ENCODE measurements around the gene TBC1D21.
A peak's percentile ranks its signal among the peaks of the same experiment; 100 is the strongest.

Gene TBC1D21

DNA sequence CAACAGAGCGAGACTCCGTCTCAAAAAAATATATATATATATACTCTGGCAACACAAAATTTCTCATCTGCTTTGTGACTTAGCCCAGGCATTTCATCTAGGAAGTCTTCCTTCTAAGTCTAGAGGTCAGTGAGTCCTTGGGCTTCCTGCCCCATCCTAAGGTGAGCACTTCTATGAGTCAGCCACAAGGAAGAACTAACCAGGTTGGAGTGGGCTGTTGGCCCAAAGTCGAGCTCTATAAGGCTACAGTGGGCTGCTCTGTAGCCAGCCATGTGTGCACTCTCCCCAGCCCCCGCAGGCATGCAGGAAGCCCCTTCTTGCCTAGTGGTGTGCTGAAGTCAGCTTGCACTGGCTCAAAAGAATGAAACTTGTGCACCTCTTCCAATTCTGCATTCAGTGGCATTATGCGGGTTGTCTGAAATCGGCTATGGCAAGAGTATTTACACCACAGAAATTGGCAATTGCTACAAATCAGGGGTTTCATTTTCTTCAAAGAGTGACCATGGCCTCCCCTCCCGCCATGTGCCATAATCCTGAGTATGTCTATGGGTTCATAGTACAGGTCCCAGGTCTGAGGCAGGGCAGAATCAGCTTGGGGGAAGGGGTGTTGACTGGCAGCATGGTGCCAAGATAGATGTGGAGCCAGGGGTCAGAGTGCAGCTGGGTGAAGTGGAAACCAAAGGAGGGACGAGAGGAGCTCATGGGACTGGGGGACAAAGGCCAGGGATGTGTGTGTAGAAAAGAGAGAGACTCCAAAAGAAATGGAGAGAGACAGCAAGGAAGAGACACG lies 30.9 kb downstream of the TBC1D21 start:
- peaks cover 18% of the 10 kb centered on the region for H3K4me1 ChIP-seq (ENCODE audit: control insufficient read depth, insufficient read depth, low read length)
- H3K27me3 ChIP-seq (replicated peaks; ENCODE audit: control insufficient read depth, insufficient read depth, low read length): no peaks in the 10 kb centered on the region
- no peaks in the 10 kb centered on the region for H3K36me3 ChIP-seq (ENCODE audit: control insufficient read depth, insufficient read depth, low read length, severe bottlenecking)
- H3K4me3 ChIP-seq (ENCODE audit: low read length): no peak overlapping the region
- no peak for DNase-seq (ENCODE audit: low read depth)
- H3K9ac ChIP-seq (ENCODE audit: low read length): no peak overlapping the region
- no peaks in the 10 kb centered on the region for H3K9me3 ChIP-seq (ENCODE audit: control insufficient read depth, low read length)

DNA sequence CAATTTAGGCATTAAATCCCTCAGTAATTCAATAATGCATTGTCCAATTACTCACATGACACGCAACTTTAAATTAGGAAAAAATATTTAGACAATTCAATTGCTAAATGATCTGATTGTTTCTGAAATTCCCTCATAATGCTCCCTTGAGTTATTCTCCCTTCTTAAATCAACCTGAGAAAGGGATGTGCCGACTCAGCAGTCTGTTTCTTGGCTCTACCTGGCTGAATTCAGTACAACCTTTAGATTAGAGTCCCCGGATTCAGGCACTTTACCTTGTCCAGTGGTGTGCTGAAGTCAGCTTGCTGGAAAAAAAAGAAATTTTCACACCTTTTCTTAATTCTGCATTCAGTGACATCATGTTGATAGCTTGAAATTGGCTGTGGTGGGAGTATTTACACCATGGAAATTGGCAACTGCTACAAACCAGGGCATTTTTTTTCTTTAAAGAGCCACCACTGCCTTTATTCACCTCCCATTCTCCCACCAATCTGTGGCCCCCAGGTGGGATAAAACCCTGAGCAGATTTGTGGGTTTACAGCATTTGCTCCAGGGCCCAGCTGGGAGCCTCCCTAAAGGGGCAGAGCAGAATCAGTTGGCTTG lies 32.0 kb downstream of the TBC1D21 start:
- no peak overlapping the region for H3K4me3 ChIP-seq (ENCODE audit: low read length)
- no peak overlapping the region for H3K9ac ChIP-seq (ENCODE audit: low read length)
- H3K36me3 ChIP-seq (ENCODE audit: control insufficient read depth, insufficient read depth, low read length, severe bottlenecking): no peaks in the 10 kb centered on the region
- DNase-seq (ENCODE audit: low read depth): no peak
- peaks cover 7% of the 10 kb centered on the region for H3K4me1 ChIP-seq (ENCODE audit: control insufficient read depth, insufficient read depth, low read length)
- H3K9me3 ChIP-seq (ENCODE audit: control insufficient read depth, low read length): no peaks in the 10 kb centered on the region
- H3K27me3 ChIP-seq (replicated peaks; ENCODE audit: control insufficient read depth, insufficient read depth, low read length): no peaks in the 10 kb centered on the region

DNA sequence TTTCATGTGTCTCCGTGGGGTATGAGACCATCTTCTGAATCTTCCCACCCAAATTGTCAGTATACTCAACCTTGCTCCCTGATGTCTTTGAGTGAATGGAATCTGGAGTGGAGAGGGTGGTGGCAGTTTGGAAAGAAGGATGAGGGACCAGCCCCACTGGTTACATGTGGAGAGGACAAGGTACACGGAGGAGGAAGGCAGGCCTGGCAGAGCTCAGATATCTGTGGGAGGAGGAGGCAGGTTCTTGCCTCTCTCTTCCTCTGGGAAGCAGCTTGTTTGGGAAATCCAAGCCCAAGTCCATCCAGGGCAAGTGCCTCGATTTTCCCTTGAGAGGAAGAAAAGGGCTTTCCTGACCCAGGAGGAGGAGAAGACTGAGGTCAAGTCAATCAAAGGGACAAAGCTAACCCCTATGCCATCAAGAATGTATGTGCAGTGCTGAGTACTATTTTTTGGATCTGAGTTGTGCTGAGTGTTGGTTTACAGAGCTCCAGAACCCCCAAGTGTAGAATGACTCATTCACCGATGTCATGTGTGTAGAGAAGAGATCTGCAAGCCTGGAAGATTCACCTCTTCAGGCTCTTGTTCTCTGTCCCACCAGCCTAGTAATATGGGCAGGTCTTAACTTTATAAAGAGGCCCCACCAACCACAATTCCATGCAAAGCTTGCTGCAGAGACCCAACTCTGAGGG lies 33.1 kb downstream of the TBC1D21 start:
- H3K27me3 ChIP-seq (replicated peaks; ENCODE audit: control insufficient read depth, insufficient read depth, low read length): no peaks in the 10 kb centered on the region
- H3K4me1 ChIP-seq (ENCODE audit: control insufficient read depth, insufficient read depth, low read length): peaks cover 7% of the 10 kb centered on the region
- H3K4me3 ChIP-seq (ENCODE audit: low read length): no peak overlapping the region
- H3K9me3 ChIP-seq (ENCODE audit: control insufficient read depth, low read length): no peaks in the 10 kb centered on the region
- H3K36me3 ChIP-seq (ENCODE audit: control insufficient read depth, insufficient read depth, low read length, severe bottlenecking): no peaks in the 10 kb centered on the region
- no peak overlapping the region for H3K9ac ChIP-seq (ENCODE audit: low read length)
- DNase-seq (ENCODE audit: low read depth): peak; percentile 25

DNA sequence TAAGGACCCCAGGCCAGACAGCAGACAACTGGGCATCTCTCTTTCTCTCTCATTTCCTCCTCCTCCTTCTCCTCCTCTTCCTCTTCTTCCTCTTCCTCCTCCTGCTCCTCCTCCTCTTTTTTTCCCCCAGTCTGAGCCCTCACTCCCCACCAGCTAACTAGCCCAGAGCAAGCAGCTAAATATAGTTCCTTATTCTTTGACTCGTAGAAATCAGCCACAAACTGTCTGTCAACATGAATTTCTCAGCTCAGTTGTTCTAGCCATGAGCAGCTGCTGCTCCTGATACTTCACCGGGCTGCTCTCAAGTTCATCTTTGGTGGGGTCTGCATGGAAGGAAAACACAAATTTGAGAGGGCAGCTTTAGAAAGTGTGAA lies 33.7 kb downstream of the TBC1D21 start:
- DNase-seq (ENCODE audit: low read depth): no peak
- no peak overlapping the region for H3K9ac ChIP-seq (ENCODE audit: low read length)
- H3K27me3 ChIP-seq (replicated peaks; ENCODE audit: control insufficient read depth, insufficient read depth, low read length): no peaks in the 10 kb centered on the region
- H3K4me3 ChIP-seq (ENCODE audit: low read length): no peak overlapping the region
- H3K4me1 ChIP-seq (ENCODE audit: control insufficient read depth, insufficient read depth, low read length): peaks cover 7% of the 10 kb centered on the region
- H3K9me3 ChIP-seq (ENCODE audit: control insufficient read depth, low read length): no peaks in the 10 kb centered on the region
- H3K36me3 ChIP-seq (ENCODE audit: control insufficient read depth, insufficient read depth, low read length, severe bottlenecking): no peaks in the 10 kb centered on the region

DNA sequence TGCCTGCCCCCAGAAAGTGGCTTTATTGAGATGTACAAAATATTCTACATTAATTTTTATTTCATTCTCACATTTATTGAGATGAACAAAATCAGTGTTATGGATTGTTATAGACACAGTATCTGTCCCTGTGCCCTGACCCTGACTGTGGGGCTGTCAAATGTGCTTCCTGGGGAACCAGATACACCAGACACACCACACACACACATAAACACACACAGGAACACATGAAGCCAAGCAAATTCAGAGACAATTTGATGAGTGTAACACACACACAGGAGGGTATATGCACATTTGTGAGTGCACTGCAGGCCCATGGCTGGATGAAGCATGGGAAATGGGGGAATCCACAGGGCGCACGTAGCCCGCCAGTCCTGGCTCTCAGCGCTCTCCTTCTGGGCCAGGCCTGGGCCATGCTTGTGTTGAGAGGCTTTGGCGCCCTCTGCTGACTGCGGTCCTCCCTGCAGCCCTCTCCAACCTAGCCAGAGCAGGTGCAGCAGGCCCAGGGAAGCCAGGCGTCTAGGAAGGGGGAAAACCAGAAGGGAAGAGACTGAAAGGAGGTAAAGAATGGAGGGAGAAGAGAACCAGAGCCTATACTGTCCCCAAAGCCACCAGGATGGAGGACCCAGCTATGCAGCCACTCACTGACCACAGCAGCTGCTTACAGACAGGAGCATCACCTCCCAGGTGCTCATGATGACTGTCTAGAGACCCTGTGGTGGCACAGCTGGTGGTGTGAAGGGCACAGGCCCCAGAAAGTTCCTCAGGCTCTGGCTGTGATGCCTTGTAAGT lies 34.9 kb downstream of the TBC1D21 start:
- Histone ChIP-seq H3K9me3 (ENCODE audit: control insufficient read depth, low read length) (no peaks in the 10 kb centered on the region), H3K4me1 (ENCODE audit: control insufficient read depth, insufficient read depth, low read length) (peaks cover 7% of the 10 kb centered on the region), H3K36me3 (ENCODE audit: control insufficient read depth, insufficient read depth, low read length, severe bottlenecking) (no peaks in the 10 kb centered on the region), H3K4me3 (ENCODE audit: low read length) (no peak overlapping the region), H3K27me3 (replicated peaks; ENCODE audit: control insufficient read depth, insufficient read depth, low read length) (no peaks in the 10 kb centered on the region), H3K9ac (ENCODE audit: low read length) (no peak overlapping the region)
- peak; percentile 86 for DNase-seq (ENCODE audit: low read depth)

DNA sequence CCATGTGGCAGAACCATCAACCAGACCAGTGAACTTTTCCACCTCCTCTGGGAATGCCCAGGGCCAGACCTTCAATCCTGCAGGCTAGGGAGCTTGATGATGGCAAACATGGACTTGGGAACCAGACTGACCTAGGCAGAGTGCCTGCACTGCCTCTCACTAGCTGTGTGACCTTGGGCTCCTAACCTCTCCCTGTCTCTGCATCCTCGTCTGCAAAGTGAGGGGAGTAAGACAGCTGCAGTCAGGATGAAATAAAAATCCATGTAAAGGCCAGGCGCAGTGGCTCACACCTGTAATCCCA lies 35.4 kb downstream of the TBC1D21 start:
- Histone ChIP-seq H3K9me3 (ENCODE audit: control insufficient read depth, low read length) (no peaks in the 10 kb centered on the region), H3K9ac (ENCODE audit: low read length) (no peak overlapping the region), H3K27me3 (replicated peaks; ENCODE audit: control insufficient read depth, insufficient read depth, low read length) (no peaks in the 10 kb centered on the region), H3K4me3 (ENCODE audit: low read length) (no peak overlapping the region), H3K4me1 (ENCODE audit: control insufficient read depth, insufficient read depth, low read length) (peaks cover 11% of the 10 kb centered on the region), H3K36me3 (ENCODE audit: control insufficient read depth, insufficient read depth, low read length, severe bottlenecking) (no peaks in the 10 kb centered on the region)
- no peak for DNase-seq (ENCODE audit: low read depth)

DNA sequence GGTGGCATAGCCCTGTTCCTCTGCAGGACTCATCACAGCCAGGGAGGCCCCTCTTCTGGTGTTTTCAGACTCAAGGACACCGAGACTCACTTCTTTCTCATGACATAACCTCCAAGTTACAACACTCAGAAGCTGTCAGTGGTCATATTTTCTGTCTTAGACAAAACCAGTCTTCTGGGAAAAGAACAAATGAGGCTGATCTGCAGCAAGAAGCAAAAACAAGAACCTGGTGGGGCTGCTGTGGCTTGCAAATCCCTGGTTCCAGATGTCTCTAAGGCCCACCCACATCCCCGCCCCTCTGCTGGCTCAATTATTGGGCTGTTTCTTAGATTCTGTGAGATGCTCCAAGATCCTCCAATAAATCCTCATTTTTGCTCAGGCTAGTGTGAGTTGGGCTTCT lies 36.3 kb downstream of the TBC1D21 start:
- H3K4me3 ChIP-seq (ENCODE audit: low read length): no peak overlapping the region
- no peak for DNase-seq (ENCODE audit: low read depth)
- H3K4me1 ChIP-seq (ENCODE audit: control insufficient read depth, insufficient read depth, low read length): peaks cover 11% of the 10 kb centered on the region
- H3K9ac ChIP-seq (ENCODE audit: low read length): no peak overlapping the region
- H3K9me3 ChIP-seq (ENCODE audit: control insufficient read depth, low read length): no peaks in the 10 kb centered on the region
- H3K27me3 ChIP-seq (replicated peaks; ENCODE audit: control insufficient read depth, insufficient read depth, low read length): no peaks in the 10 kb centered on the region
- H3K36me3 ChIP-seq (ENCODE audit: control insufficient read depth, insufficient read depth, low read length, severe bottlenecking): no peaks in the 10 kb centered on the region

DNA sequence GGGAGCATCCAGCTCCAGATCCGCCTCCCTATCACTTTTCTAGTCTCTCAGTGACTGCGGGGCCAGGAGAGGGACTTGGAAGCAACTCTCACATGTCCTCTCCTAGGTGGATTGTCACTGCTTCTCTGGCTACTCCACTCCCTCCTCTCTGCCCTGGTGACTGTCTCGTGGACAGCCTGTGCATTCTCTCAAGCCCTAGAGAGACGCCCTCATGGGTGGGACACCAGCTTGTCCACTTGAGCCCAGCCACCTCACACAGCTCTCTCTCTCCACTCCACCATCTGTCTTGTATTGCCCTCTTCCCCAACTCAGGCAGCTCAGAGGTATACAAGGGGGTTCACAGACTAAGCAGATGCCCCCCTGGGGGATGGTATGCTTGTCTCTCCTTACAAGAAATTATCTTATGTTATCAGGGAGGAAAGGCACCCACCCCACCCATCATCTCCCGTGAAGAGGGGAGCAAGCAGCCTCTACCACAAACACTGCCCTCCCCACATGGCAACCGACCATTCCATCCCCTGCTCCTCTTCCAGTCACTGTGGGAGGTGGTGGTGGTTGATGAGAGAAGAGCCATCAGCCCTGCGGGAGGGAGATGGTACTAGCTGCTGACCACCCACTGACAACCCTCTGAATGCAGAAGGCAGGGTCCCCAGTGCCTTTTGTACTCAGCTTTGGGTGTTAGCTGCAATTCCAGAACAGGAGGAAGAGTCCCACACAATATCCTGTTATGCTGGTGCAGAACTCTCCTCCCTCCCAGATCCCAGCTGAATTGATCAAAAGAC lies 37.3 kb downstream of the TBC1D21 start:
- Histone ChIP-seq H3K4me3 (ENCODE audit: low read length) (no peak overlapping the region), H3K9me3 (ENCODE audit: control insufficient read depth, low read length) (no peaks in the 10 kb centered on the region), H3K27me3 (replicated peaks; ENCODE audit: control insufficient read depth, insufficient read depth, low read length) (no peaks in the 10 kb centered on the region), H3K4me1 (ENCODE audit: control insufficient read depth, insufficient read depth, low read length) (peaks cover 18% of the 10 kb centered on the region), H3K36me3 (ENCODE audit: control insufficient read depth, insufficient read depth, low read length, severe bottlenecking) (no peaks in the 10 kb centered on the region), H3K9ac (ENCODE audit: low read length) (no peak overlapping the region)
- no peak for DNase-seq (ENCODE audit: low read depth)

DNA sequence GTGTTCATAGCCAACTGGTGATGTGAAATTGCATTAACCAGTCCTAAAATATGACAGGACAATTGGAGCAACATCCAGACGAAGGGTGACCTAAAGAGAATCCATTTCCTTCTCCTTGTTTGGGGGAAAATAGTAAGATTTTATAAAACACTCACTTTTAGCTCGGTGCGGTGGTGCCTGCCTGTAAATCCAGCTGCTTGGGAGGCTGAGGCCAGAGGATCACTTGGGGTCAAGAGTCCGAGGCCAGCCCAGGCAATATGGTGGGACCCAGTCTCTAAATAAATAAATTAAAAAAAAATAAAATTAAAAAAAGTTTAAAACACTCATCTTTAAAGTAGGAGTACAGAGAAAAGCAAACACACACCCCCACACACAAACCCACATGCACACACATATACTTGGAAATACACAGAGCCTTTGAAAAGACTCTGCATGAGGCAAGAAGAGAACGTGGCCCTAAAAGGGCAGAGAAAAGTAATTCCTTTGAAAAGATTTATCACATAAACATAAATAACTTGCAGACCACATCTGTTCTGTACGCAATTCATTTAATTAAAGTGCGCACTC lies 38.7 kb downstream of the TBC1D21 start:
- Histone ChIP-seq H3K27me3 (replicated peaks; ENCODE audit: control insufficient read depth, insufficient read depth, low read length) (no peaks in the 10 kb centered on the region), H3K9me3 (ENCODE audit: control insufficient read depth, low read length) (peaks cover 5% of the 10 kb centered on the region), H3K4me3 (ENCODE audit: low read length) (no peak overlapping the region), H3K9ac (ENCODE audit: low read length) (no peak overlapping the region), H3K36me3 (ENCODE audit: control insufficient read depth, insufficient read depth, low read length, severe bottlenecking) (no peaks in the 10 kb centered on the region), H3K4me1 (ENCODE audit: control insufficient read depth, insufficient read depth, low read length) (peaks cover 11% of the 10 kb centered on the region)
- no peak for DNase-seq (ENCODE audit: low read depth)

DNA sequence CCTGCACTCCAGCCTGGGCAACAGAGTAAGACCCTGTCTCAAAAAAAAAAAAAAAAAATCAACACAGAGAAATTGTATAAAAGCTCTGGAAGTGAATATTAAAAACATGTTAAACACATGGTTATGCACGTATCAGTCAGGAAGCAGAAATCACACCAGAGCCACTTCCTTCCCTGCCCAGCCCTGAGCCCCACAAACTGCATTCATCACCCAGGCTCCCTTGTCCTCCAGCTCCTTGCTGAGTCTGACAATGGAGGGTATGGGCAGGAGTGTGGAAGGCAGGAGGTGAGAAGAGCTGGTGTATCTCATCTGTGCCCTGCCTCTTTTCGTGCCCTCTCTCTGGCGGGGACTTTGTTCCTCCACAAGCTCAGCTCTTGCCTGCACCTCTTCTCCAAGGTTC lies 40.8 kb downstream of the TBC1D21 start:
- no peak for DNase-seq (ENCODE audit: low read depth)
- Histone ChIP-seq H3K9me3 (ENCODE audit: control insufficient read depth, low read length) (peaks cover 5% of the 10 kb centered on the region), H3K27me3 (replicated peaks; ENCODE audit: control insufficient read depth, insufficient read depth, low read length) (no peaks in the 10 kb centered on the region), H3K36me3 (ENCODE audit: control insufficient read depth, insufficient read depth, low read length, severe bottlenecking) (no peaks in the 10 kb centered on the region), H3K4me3 (ENCODE audit: low read length) (no peak overlapping the region), H3K9ac (ENCODE audit: low read length) (no peak overlapping the region), H3K4me1 (ENCODE audit: control insufficient read depth, insufficient read depth, low read length) (peaks cover 11% of the 10 kb centered on the region)

Measured in adipocyte (in vitro differentiated cells).